HCT116 (cell line): ENCODE results near the gene ZNF536. TPM values are rescaled to one million over a fixed set of nuclear protein-coding genes. Genes with fewer than 3 reads are reported as not detected.

Experiments
- ATAC-seq: fragments of 200-7000 bp; cut with Tn5 transposase; 2 replicates; pipeline ENCODE4 v1.9.1; 2020; ENCODE audit warnings: mild to moderate bottlenecking, moderate library complexity
- BruUV-seq: library from RNA; stranded (reverse); fragments of 400-500 nt; replicated peaks from 2 replicates; lab custom pipeline; 2021; lab: Mats Ljungman, UMichigan
- CTCF ChIA-PET: fragments of 300-600 bp; sonication (Branson Sonifier 250); formaldehyde crosslinking; loops from one replicate; lab custom pipeline; 2021; ENCODE audit warnings: antibody characterized with exemption; lab: Charles Lee
- POLR2A ChIA-PET: fragments of 300-600, 350-600 bp; sonication (Branson Sonifier 250); formaldehyde crosslinking; loops from one replicate; lab custom pipeline; 2021; ENCODE audit warnings: antibody characterized with exemption; lab: Charles Lee
- RAD21 ChIA-PET, 2 experiments: fragments of 300-600 bp; sonication (Branson Sonifier 250); formaldehyde crosslinking; loops; one replicate each; lab custom pipeline; 2023; ENCODE audit warnings: low total read pairs in 2 of 2; ENCODE audit not compliant: uncharacterized antibody in 2 of 2, unreplicated experiment in 2 of 2, low non-redundant PET in 1 of 2; lab: Charles Lee
- DNase-seq: peaks from one replicate; pipeline ENCODE4 v3.0.0-alpha.2; 2010; ENCODE audit warnings: low read depth, low spot score
- H2AFZ ChIP-seq: fragments of 200-600 bp; shearing (Covaris generic), sonication (generic); 2 replicates; pipeline ENCODE4 v1.6.1; 2017; ENCODE audit warnings: low read depth, mixed run types, mixed read lengths, antibody characterized with exemption, low read length; ENCODE audit not compliant: poor library complexity, severe bottlenecking
- H3K27ac ChIP-seq: 2 replicates; pipeline ENCODE4 v1.5.1; 2012; ENCODE audit warnings: low read depth, low read length
- H3K27me3 ChIP-seq: fragments of 200-600 bp; sonication (generic); 2 replicates; pipeline ENCODE4 v1.6.1; 2016; ENCODE audit warnings: mixed run types, low read length, mixed read lengths; ENCODE audit not compliant: insufficient read depth
- H3K36me3 ChIP-seq, 2 experiments: fragments of 200-500 bp in 1 of 2; fragments of 200-600 bp in 1 of 2; sonication (Bioruptor generic) in 1 of 2; sonication (generic) in 1 of 2; 2 replicates each; pipeline versions ENCODE4 v1.5.1 to v1.6.1; 2014 to 2016; ENCODE audit warnings: low read length in 2 of 2, inconsistent platforms in 1 of 2, mixed read lengths in 1 of 2, mixed run types in 1 of 2; ENCODE audit not compliant: insufficient read depth in 2 of 2, control insufficient read depth in 1 of 2
- H3K4me1 ChIP-seq, 2 experiments: fragments of 200-600 bp in 1 of 2; sonication (generic) in 1 of 2; 2 replicates each; pipeline versions ENCODE4 v1.5.1 to v1.6.1; 2012 to 2017; ENCODE audit warnings: low read length in 2 of 2, inconsistent platforms in 1 of 2, mild to moderate bottlenecking in 1 of 2, mixed read lengths in 1 of 2, mixed run types in 1 of 2, moderate library complexity in 1 of 2; ENCODE audit not compliant: insufficient read depth in 2 of 2, control insufficient read depth in 1 of 2
- H3K4me2 ChIP-seq: fragments of 200-600 bp; sonication (generic); 2 replicates; pipeline ENCODE4 v1.6.1; 2017; ENCODE audit warnings: mixed run types, low read length, mixed read lengths
- H3K4me3 ChIP-seq, 2 experiments: fragments of 200-600 bp in 1 of 2; sonication (generic) in 1 of 2; replicated peaks in 1 of 2; 2 replicates each; pipeline ENCODE4 v1.5.1; 2011 to 2016; ENCODE audit warnings: low read length in 2 of 2, control low read depth in 1 of 2, low read depth in 1 of 2, mild to moderate bottlenecking in 1 of 2, mixed read lengths in 1 of 2, mixed run types in 1 of 2
- H3K79me2 ChIP-seq: fragments of 200-600 bp; sonication (generic); 2 replicates; pipeline ENCODE4 v1.6.1; 2017; ENCODE audit warnings: mild to moderate bottlenecking, mixed run types, low read length, moderate library complexity, mixed read lengths; ENCODE audit not compliant: insufficient read depth
- H3K9ac ChIP-seq: fragments of 200-600 bp; sonication (generic); 2 replicates; pipeline ENCODE4 v1.6.1; 2016; ENCODE audit warnings: low read length, mixed read lengths
- H3K9me2 ChIP-seq: fragments of 200-600 bp; sonication (generic), shearing (Covaris generic); 2 replicates; pipeline ENCODE4 v1.6.1; 2017; ENCODE audit warnings: mixed run types, mild to moderate bottlenecking, moderate library complexity; ENCODE audit not compliant: insufficient read depth
- H3K9me3 ChIP-seq, 2 experiments: fragments of 200-500 bp in 1 of 2; fragments of 200-600 bp in 1 of 2; sonication (Bioruptor generic) in 1 of 2; sonication (generic) in 1 of 2; 2 replicates each; pipeline ENCODE4 v1.6.1; 2014 to 2017; ENCODE audit warnings: low read length in 2 of 2, mixed read lengths in 2 of 2, inconsistent platforms in 1 of 2, low read depth in 1 of 2, mild to moderate bottlenecking in 1 of 2, mixed run types in 1 of 2, moderate library complexity in 1 of 2; ENCODE audit not compliant: control insufficient read depth in 1 of 2, insufficient read depth in 1 of 2
- H4K20me1 ChIP-seq: fragments of 200-600 bp; sonication (generic), shearing (Covaris generic); 2 replicates; pipeline ENCODE4 v1.6.1; 2017; ENCODE audit warnings: mixed run types, mild to moderate bottlenecking, moderate library complexity; ENCODE audit not compliant: insufficient read depth
- CBX3 ChIP-seq: IDR thresholded peaks from 2 replicates; pipeline ENCODE4 v1.6.1; 2012; ENCODE audit warnings: low read depth
- CEBPB ChIP-seq: IDR thresholded peaks from 2 replicates; pipeline ENCODE4 v1.6.1; 2012; ENCODE audit warnings: low read depth
- EZH2 ChIP-seq: fragments of 200-600 bp; sonication (generic); IDR thresholded peaks from 2 replicates; pipeline ENCODE4 v1.6.1; 2017; ENCODE audit warnings: antibody characterized with exemption, mixed run types
- EZH2phosphoT487 ChIP-seq: fragments of 200-600 bp; IDR thresholded peaks from 2 replicates; pipeline ENCODE4 v1.6.1; 2018; ENCODE audit warnings: antibody characterized with exemption, borderline replicate concordance
- FOSL1 ChIP-seq: IDR thresholded peaks from 2 replicates; pipeline ENCODE4 v1.6.1; 2012; ENCODE audit warnings: low read depth
- JUND ChIP-seq: IDR thresholded peaks from 2 replicates; pipeline ENCODE4 v1.6.1; 2012
- RAD21 ChIP-seq: IDR thresholded peaks from 2 replicates; pipeline ENCODE4 v1.6.1; 2012; ENCODE audit warnings: low read depth, mild to moderate bottlenecking
- REST ChIP-seq: IDR thresholded peaks from 2 replicates; pipeline ENCODE4 v1.6.1; 2012; ENCODE audit warnings: low read depth
- SP1 ChIP-seq: IDR thresholded peaks from 2 replicates; pipeline ENCODE4 v1.6.1; 2012; ENCODE audit warnings: low read depth
- SRF ChIP-seq: IDR thresholded peaks from 2 replicates; pipeline ENCODE4 v1.6.1; 2012; ENCODE audit warnings: low read depth
- TCF7L2 ChIP-seq: IDR thresholded peaks from 2 replicates; pipeline ENCODE4 v1.7.0; 2011; ENCODE audit warnings: borderline replicate concordance, inconsistent platforms; ENCODE audit not compliant: insufficient read depth, insufficient read length; ENCODE audit errors: extremely low read depth
- YY1 ChIP-seq: IDR thresholded peaks from 2 replicates; pipeline ENCODE4 v1.6.1; 2011; ENCODE audit warnings: low read length, low read depth, moderate library complexity, mild to moderate bottlenecking; ENCODE audit not compliant: insufficient replicate concordance; ENCODE audit errors: extremely low read depth
- ZFX ChIP-seq: fragments of 450-650 bp; IDR thresholded peaks from 2 replicates; pipeline ENCODE4 v1.6.1; 2017
- ZNF274 ChIP-seq: fragments of 200-500 bp; sonication (Bioruptor generic); IDR thresholded peaks from 2 replicates; pipeline ENCODE4 v1.6.1; 2014; ENCODE audit warnings: mild to moderate bottlenecking, low read depth, low read length, inconsistent platforms
- intact Hi-C: fragments of 100-400 bp; cut with micrococcal nuclease; formaldehyde crosslinking; loops from 2 replicates; pipeline ENCODE4 v1.10.0; 2022
- total RNA-seq: library from RNA; stranded (reverse); gene quantifications from one replicate; pipeline ENCODE4 v1.2.1, GENCODE V29; 2021; ENCODE audit not compliant: unreplicated experiment
- TF ChIP-seq, protein P1 (sequence below): IDR thresholded peaks from 2 replicates; pipeline ENCODE4 v1.6.1; 2012
- TF ChIP-seq, protein P2 (sequence below): IDR thresholded peaks from 2 replicates; pipeline ENCODE4 v1.6.1; 2011; ENCODE audit warnings: mild to moderate bottlenecking, low read length, moderate library complexity; ENCODE audit not compliant: insufficient replicate concordance; ENCODE audit errors: extremely low read depth

The ZNF536 gene
- total RNA-seq, 1 experiment from 2014 or later, result not detected

DNA sequence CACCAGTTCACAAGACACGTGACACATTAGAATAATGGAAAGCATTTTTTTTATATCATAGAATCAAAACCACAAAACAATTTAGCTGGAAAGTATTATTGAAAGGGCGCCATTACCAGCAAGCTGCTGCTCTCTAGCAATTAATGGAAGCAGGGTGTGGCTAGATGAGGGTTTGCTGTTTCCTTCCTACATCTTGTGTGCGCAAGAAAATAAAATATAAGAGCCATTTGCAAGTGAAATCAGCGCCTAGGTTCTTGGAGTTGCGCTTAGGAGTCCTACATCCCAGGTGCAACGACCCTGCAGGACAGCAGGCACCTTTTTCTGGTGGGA lies 140.9 kb downstream of the ZNF536 start:
- Histone ChIP-seq H3K4me3 (no peak overlapping the region), H3K9ac (no peak overlapping the region), H4K20me1 (no peaks in the 10 kb centered on the region), H3K9me3 (no peaks in the 10 kb centered on the region), H3K27me3 (0 out of 2 replicates have a peak, but pooled peaks cover under 1% of the 10 kb centered on the region), H3K9me2 (no peaks in the 10 kb centered on the region), H2AFZ (no peak overlapping the region), H3K4me1 (no peaks in the 10 kb centered on the region), H3K79me2 (no peaks in the 10 kb centered on the region), H3K27ac (no peak overlapping the region), H3K4me2 (no peak overlapping the region), H3K36me3 (no peaks in the 10 kb centered on the region)
- intact Hi-C loops, result no loop called here
- ChIA-PET POLR2A (no interaction called here), CTCF (no interaction called here), RAD21 (no interaction called here)
- TF ChIP-seq YY1, result no peak
- TF ChIP-seq RAD21, result no peak
- no peak for TF ChIP-seq CEBPB
- no peak for TF ChIP-seq TCF7L2
- no peak for TF ChIP-seq SRF
- no peak for TF ChIP-seq FOSL1
- TF ChIP-seq ZFX, result no peak
- no peak for TF ChIP-seq EZH2
- TF ChIP-seq EZH2phosphoT487, result no peak
- TF ChIP-seq SP1, result no peak
- no peak for TF ChIP-seq ZNF274
- TF ChIP-seq, protein P1, sequence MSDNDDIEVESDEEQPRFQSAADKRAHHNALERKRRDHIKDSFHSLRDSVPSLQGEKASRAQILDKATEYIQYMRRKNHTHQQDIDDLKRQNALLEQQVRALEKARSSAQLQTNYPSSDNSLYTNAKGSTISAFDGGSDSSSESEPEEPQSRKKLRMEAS, result no peak
- no peak for TF ChIP-seq CBX3
- no peak for TF ChIP-seq JUND
- ATAC-seq (no peak), DNase-seq (no peak)
- BruUV-seq, result no TSS peak

DNA sequence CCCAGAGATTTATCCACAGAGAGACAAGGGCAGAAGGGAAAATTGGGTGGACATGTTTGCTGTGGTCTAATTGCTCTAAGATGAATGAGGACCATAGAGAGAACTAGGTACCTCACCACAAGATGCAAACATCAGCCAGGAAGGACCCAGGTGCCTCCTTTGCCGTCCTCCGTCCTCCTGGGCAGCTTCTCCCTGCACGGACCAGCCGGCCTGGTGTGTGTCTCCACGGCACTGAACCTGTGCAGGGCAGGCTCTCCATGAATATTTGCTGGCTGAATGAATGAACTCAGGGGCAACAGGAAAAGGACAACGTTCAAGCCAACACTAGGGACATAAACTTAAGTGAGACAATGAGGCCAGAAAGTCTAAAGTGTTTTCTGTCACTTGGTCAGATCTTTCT lies 143.9 kb downstream of the ZNF536 start:
- Histone ChIP-seq H3K9ac (no peak overlapping the region), H3K27ac (no peak overlapping the region), H3K4me3 (no peak overlapping the region), H3K79me2 (no peaks in the 10 kb centered on the region), H4K20me1 (no peaks in the 10 kb centered on the region), H3K4me2 (no peak overlapping the region), H3K27me3 (no peaks in the 10 kb centered on the region), H3K9me2 (no peaks in the 10 kb centered on the region), H3K9me3 (no peaks in the 10 kb centered on the region), H3K36me3 (no peaks in the 10 kb centered on the region), H2AFZ (no peak overlapping the region), H3K4me1 (no peaks in the 10 kb centered on the region)
- no TSS peak for BruUV-seq
- TF ChIP-seq REST, result no peak
- TF ChIP-seq, protein P2, sequence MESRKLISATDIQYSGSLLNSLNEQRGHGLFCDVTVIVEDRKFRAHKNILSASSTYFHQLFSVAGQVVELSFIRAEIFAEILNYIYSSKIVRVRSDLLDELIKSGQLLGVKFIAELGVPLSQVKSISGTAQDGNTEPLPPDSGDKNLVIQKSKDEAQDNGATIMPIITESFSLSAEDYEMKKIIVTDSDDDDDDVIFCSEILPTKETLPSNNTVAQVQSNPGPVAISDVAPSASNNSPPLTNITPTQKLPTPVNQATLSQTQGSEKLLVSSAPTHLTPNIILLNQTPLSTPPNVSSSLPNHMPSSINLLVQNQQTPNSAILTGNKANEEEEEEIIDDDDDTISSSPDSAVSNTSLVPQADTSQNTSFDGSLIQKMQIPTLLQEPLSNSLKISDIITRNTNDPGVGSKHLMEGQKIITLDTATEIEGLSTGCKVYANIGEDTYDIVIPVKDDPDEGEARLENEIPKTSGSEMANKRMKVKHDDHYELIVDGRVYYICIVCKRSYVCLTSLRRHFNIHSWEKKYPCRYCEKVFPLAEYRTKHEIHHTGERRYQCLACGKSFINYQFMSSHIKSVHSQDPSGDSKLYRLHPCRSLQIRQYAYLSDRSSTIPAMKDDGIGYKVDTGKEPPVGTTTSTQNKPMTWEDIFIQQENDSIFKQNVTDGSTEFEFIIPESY, result no peak
- POLR2A ChIA-PET, result no interaction called here
- ATAC-seq, result no peak
- CTCF ChIA-PET, result no interaction called here
- intact Hi-C loops, result no loop called here
- no peak for DNase-seq
- RAD21 ChIA-PET, result no interaction called here
